ENCODE measurements around the gene FAM81B. TPM values are rescaled to one million over a fixed set of nuclear protein-coding genes. Genes with fewer than 3 reads are reported as not detected.

Gene FAM81B
- total RNA-seq, 1 experiment from 2014 or later, result not detected

- Mint-ChIP-seq H3K4me3 (ENCODE audit: unreplicated experiment) (no peak overlapping the region), H3K27ac (ENCODE audit: unreplicated experiment) (peak overlapping the region; percentile 8), H3K36me3 (ENCODE audit: insufficient read depth, unreplicated experiment) (peaks cover 31% of the 10 kb centered on the region), H3K9me3 (ENCODE audit: unreplicated experiment) (no peaks in the 10 kb centered on the region), H3K27me3 (ENCODE audit: insufficient read depth, unreplicated experiment) (no peaks in the 10 kb centered on the region), H3K4me1 (ENCODE audit: low read depth, unreplicated experiment) (peaks cover 11% of the 10 kb centered on the region)
- ChIA-PET CTCF (no interaction called here), POLR2A (no interaction called here)
- intact Hi-C loops (cut with micrococcal nuclease; ENCODE audit: unreplicated experiment), result loop anchor here (10.0 kb wide), 1 partner anchor 507 kb away; no protein-coding TSS in a partner anchor
- Histone ChIP-seq H3K4me3 (ENCODE audit: low read depth, low read length) (no peak overlapping the region), H3K9me3 (no peaks in the 10 kb centered on the region), H3K27me3 (replicated peaks; ENCODE audit: control insufficient read depth, insufficient read depth, low read length) (no peaks in the 10 kb centered on the region), H3K4me1 (no peaks in the 10 kb centered on the region), H3K36me3 (ENCODE audit: control insufficient read depth, insufficient read depth, low read length) (no peaks in the 10 kb centered on the region; the same call in 1 of the 2 replicates)
- TF ChIP-seq, protein P1, sequence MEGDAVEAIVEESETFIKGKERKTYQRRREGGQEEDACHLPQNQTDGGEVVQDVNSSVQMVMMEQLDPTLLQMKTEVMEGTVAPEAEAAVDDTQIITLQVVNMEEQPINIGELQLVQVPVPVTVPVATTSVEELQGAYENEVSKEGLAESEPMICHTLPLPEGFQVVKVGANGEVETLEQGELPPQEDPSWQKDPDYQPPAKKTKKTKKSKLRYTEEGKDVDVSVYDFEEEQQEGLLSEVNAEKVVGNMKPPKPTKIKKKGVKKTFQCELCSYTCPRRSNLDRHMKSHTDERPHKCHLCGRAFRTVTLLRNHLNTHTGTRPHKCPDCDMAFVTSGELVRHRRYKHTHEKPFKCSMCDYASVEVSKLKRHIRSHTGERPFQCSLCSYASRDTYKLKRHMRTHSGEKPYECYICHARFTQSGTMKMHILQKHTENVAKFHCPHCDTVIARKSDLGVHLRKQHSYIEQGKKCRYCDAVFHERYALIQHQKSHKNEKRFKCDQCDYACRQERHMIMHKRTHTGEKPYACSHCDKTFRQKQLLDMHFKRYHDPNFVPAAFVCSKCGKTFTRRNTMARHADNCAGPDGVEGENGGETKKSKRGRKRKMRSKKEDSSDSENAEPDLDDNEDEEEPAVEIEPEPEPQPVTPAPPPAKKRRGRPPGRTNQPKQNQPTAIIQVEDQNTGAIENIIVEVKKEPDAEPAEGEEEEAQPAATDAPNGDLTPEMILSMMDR (IDR thresholded peaks at IDR 0.05; ENCODE audit: insufficient read depth in 1 of 2, low read depth in 1 of 2, low read length in 1 of 2, severe bottlenecking in 1 of 2, unreplicated experiment in 1 of 2), result no peak
- no peak for DNase-seq
- no TSS peak for BruUV-seq (replicated peaks)
Measured at GRCh38 chr5:95471942-95472341, 80.8 kb downstream of the FAM81B start.

GRCh38 chr5:95484421-95484820 is 93.3 kb downstream of the FAM81B start:
- Histone ChIP-seq H3K4me3 (ENCODE audit: low read depth, low read length) (no peak overlapping the region), H3K27me3 (replicated peaks; ENCODE audit: control insufficient read depth, insufficient read depth, low read length) (no peaks in the 10 kb centered on the region), H3K4me1 (no peaks in the 10 kb centered on the region), H3K9me3 (peaks cover 12% of the 10 kb centered on the region; the same call in 1 of the 2 replicates), H3K36me3 (ENCODE audit: control insufficient read depth, insufficient read depth, low read length) (no peaks in the 10 kb centered on the region; the same call in none of the 2 replicates)
- Mint-ChIP-seq H3K36me3 (ENCODE audit: insufficient read depth, unreplicated experiment) (peaks cover 40% of the 10 kb centered on the region), H3K9me3 (ENCODE audit: unreplicated experiment) (peaks cover 21% of the 10 kb centered on the region), H3K27me3 (ENCODE audit: insufficient read depth, unreplicated experiment) (no peaks in the 10 kb centered on the region), H3K4me3 (ENCODE audit: unreplicated experiment) (no peak overlapping the region), H3K4me1 (ENCODE audit: low read depth, unreplicated experiment) (no peaks in the 10 kb centered on the region), H3K27ac (ENCODE audit: unreplicated experiment) (no peak overlapping the region)
- ChIA-PET POLR2A (no interaction called here), CTCF (no interaction called here)
- DNase-seq, result no peak
- intact Hi-C loops (cut with micrococcal nuclease; ENCODE audit: unreplicated experiment), result no loop called here
- TF ChIP-seq, protein P1 (IDR thresholded peaks at IDR 0.05; ENCODE audit: insufficient read depth in 1 of 2, low read depth in 1 of 2, low read length in 1 of 2, severe bottlenecking in 1 of 2, unreplicated experiment in 1 of 2), result no peak
- BruUV-seq (replicated peaks), result no TSS peak

DNA sequence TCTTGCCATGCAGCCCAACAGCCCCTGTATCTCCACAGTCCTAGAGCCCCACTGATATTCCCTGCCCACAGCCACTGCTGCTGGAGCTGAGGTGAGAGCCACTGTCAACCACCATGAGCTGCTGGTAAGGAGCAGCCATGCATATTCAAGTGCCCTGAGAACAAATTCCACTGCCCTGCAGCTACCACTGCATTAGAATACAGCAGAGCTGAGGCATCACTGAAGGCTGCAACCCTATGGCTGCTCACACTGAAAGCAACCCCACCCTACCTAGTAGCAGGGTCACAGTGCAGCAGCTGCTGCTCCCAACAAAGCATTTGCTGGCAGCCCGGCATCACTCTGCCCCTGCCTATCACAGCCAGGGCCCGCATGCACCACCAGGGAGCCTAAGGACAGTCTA is 95.0 kb downstream of the FAM81B start:
- DNase-seq, result no peak
- Mint-ChIP-seq H3K9me3 (ENCODE audit: unreplicated experiment) (peaks cover 22% of the 10 kb centered on the region), H3K4me1 (ENCODE audit: low read depth, unreplicated experiment) (no peaks in the 10 kb centered on the region), H3K4me3 (ENCODE audit: unreplicated experiment) (no peak overlapping the region), H3K27ac (ENCODE audit: unreplicated experiment) (no peak overlapping the region), H3K27me3 (ENCODE audit: insufficient read depth, unreplicated experiment) (no peaks in the 10 kb centered on the region), H3K36me3 (ENCODE audit: insufficient read depth, unreplicated experiment) (peaks cover 49% of the 10 kb centered on the region)
- Histone ChIP-seq H3K36me3 (ENCODE audit: control insufficient read depth, insufficient read depth, low read length) (no peaks in the 10 kb centered on the region; the same call in none of the 2 replicates), H3K27me3 (replicated peaks; ENCODE audit: control insufficient read depth, insufficient read depth, low read length) (no peaks in the 10 kb centered on the region), H3K9me3 (peaks cover 17% of the 10 kb centered on the region), H3K4me3 (ENCODE audit: low read depth, low read length) (no peak overlapping the region), H3K4me1 (no peaks in the 10 kb centered on the region)
- intact Hi-C loops (cut with micrococcal nuclease; ENCODE audit: unreplicated experiment), result no loop called here
- TF ChIP-seq, protein P1 (IDR thresholded peaks at IDR 0.05; ENCODE audit: insufficient read depth in 1 of 2, low read depth in 1 of 2, low read length in 1 of 2, severe bottlenecking in 1 of 2, unreplicated experiment in 1 of 2), result no peak
- CTCF ChIA-PET, result no interaction called here
- no TSS peak for BruUV-seq (replicated peaks)
- POLR2A ChIA-PET, result no interaction called here
